HepG2 (cell line): ENCODE data around the gene NACC2. TPM values are rescaled to one million over a fixed set of nuclear protein-coding genes. Genes with fewer than 3 reads are reported as not detected.
A peak's percentile ranks its signal among the peaks of the same experiment; 100 is the strongest.

Source experiments
- ATM ChIP-seq: fragments of 450-650 bp; IDR thresholded peaks from 2 replicates; pipeline ENCODE4 v1.7.1; 2017; ENCODE audit warnings: mild to moderate bottlenecking, borderline replicate concordance
- CC2D1A ChIP-seq: sonication (generic); formaldehyde crosslinking; IDR thresholded peaks from 2 replicates; pipeline ENCODE4 v1.8.1; 2023; ENCODE audit warnings: mild to moderate bottlenecking, missing genetic modification reagents
- CREB1 ChIP-seq, 2 experiments: fragments of 450-650 bp in 1 of 2; IDR thresholded peaks; 2 replicates each; pipeline ENCODE4 v1.6.1; 2016 to 2017; ENCODE audit warnings: control low read depth in 1 of 2, mild to moderate bottlenecking in 1 of 2, missing compliant biosample characterization in 1 of 2, missing genetic modification characterization in 1 of 2
- ETV5 ChIP-seq: IDR thresholded peaks from 2 replicates; pipeline ENCODE4 v1.6.1; 2018; ENCODE audit warnings: missing biosample characterization, missing genetic modification reagents, inconsistent platforms, borderline replicate concordance
- GABPB1 ChIP-seq: IDR thresholded peaks from 2 replicates; pipeline ENCODE4 v1.6.1; 2016; ENCODE audit warnings: mild to moderate bottlenecking, missing genetic modification reagents, moderate library complexity, missing compliant biosample characterization
- HIC2 ChIP-seq: sonication (generic); formaldehyde crosslinking; IDR thresholded peaks from 2 replicates; pipeline ENCODE4 v1.9.0; 2022; ENCODE audit warnings: low read depth, missing genetic modification reagents
- HNF1B ChIP-seq: sonication (generic); formaldehyde crosslinking; IDR thresholded peaks from 2 replicates; pipeline ENCODE4 v1.5.1; 2020; ENCODE audit warnings: mild to moderate bottlenecking, moderate library complexity, missing genetic modification reagents
- KDM2A ChIP-seq: sonication (generic); formaldehyde crosslinking; IDR thresholded peaks from 2 replicates; pipeline ENCODE4 v1.4.0; 2020; ENCODE audit warnings: low read depth, missing genetic modification reagents, borderline replicate concordance
- RFXANK ChIP-seq: IDR thresholded peaks from 2 replicates; pipeline ENCODE4 v1.6.1; 2016
- SPEN ChIP-seq: sonication (generic); formaldehyde crosslinking; IDR thresholded peaks from 2 replicates; pipeline ENCODE4 v1.5.1; 2020; ENCODE audit warnings: low read depth, mild to moderate bottlenecking, missing genetic modification reagents
- TFE3 ChIP-seq: IDR thresholded peaks from 2 replicates; pipeline ENCODE4 v1.6.1; 2016
- TP53 ChIP-seq: sonication (generic); formaldehyde crosslinking; conservative IDR thresholded peaks from 2 replicates; pipeline ENCODE4 v1.4.0; 2020; ENCODE audit warnings: missing genetic modification reagents
- ZNF224 ChIP-seq: sonication (generic); formaldehyde crosslinking; IDR thresholded peaks from 2 replicates; pipeline ENCODE4 v1.5.0; 2020; ENCODE audit warnings: mild to moderate bottlenecking, missing genetic modification reagents
- ZNF232 ChIP-seq: sonication (generic); formaldehyde crosslinking; IDR thresholded peaks from 2 replicates; pipeline ENCODE4 v1.4.0; 2020; ENCODE audit warnings: missing genetic modification reagents, borderline replicate concordance
- ZNF333 ChIP-seq: sonication (generic); formaldehyde crosslinking; IDR thresholded peaks from 2 replicates; pipeline ENCODE4 v1.4.0; 2020; ENCODE audit warnings: mild to moderate bottlenecking, missing genetic modification reagents, borderline replicate concordance
- ZNF576 ChIP-seq: sonication (generic); formaldehyde crosslinking; IDR thresholded peaks from 2 replicates; pipeline ENCODE4 v1.4.0; 2020; ENCODE audit warnings: mild to moderate bottlenecking, missing genetic modification reagents
- ZNF678 ChIP-seq: sonication (generic); formaldehyde crosslinking; IDR thresholded peaks from 2 replicates; pipeline ENCODE4 v1.4.0; 2020; ENCODE audit warnings: mild to moderate bottlenecking, missing genetic modification reagents
- polyA plus RNA-seq, 8 experiments: library from polyadenylated mRNA; depleted of rRNA in 3 of 8; stranded (reverse) in 7 of 8; unstranded in 1 of 8; fragments of >200 nt; fragmentation: Illumina TruSeq in 4 of 8; extraction: Trizol in 4 of 8; gene quantifications; 2 replicates each; pipeline versions ENCODE4 v1.2.1 to v1.2.3, GENCODE V29; 2011 to 2016; ENCODE audit warnings: low read depth in 4 of 8, missing spikeins in 1 of 8, mixed read lengths in 1 of 8; ENCODE audit not compliant: insufficient read depth in 1 of 8
- total RNA-seq, 5 experiments: library from RNA; depleted of rRNA; stranded (reverse); fragments of >200 nt; fragmentation: Illumina TruSeq; extraction: Trizol; gene quantifications; 2 replicates each; pipeline ENCODE4 v1.2.3, GENCODE V29; 2016; ENCODE audit warnings: low read depth in 1 of 5
- TF ChIP-seq, protein P1 (sequence below): sonication (generic); formaldehyde crosslinking; IDR thresholded peaks from 2 replicates; pipeline ENCODE4 v1.5.1; 2020; ENCODE audit warnings: missing genetic modification reagents, mild to moderate bottlenecking, borderline replicate concordance
- TF ChIP-seq, protein P2 (sequence below): fragments of 450-650 bp; IDR thresholded peaks from 2 replicates; pipeline ENCODE4 v1.6.1; 2017
- TF ChIP-seq, protein P3 (sequence below): sonication (generic); formaldehyde crosslinking; IDR thresholded peaks from 2 replicates; pipeline ENCODE4 v1.8.1; 2023; ENCODE audit warnings: missing genetic modification reagents, mild to moderate bottlenecking, borderline replicate concordance

Gene NACC2
- total and polyA plus RNA-seq, 2 of the 13 experiments (the other 11 are each of a cell fraction or from before 2014, with no cell fraction given): 5.9 to 12.3 TPM

DNA sequence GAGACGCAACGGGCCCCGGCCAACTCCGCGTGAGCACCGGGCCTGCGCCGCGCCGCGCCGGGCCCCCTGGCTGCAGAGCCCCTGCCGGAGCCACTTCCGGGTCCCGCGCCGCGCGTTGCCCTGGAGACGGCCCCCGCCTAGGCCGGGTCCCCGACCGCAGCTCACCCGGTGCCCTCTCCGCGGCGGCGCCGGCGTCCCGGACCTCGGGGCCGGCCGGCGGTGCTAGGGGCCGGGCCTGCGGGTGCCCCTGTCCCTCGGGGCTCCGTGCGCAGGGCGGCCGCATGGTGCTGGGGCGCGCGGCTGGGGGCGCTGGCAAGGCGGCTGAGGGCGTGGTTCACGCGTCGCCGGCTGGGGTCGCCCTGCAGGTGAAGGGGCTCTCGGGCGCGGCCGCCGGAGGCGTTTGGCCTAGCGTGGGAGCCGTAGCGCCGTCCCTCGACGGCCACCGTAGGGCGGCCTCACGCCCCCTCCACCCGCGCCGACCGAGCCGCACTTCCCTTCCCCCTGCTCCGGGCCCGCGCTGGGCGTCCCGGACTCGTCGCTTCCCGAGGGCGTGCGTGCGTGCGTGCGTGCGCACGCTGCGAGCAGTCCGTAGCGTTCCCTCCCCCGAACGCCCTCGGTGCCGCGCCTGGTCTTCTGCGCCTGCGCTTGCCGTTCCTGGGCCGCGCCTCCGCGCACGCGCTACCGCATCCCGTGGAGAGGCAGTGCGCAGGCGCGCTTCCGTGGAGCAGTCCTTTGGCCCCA lies 23.4 kb upstream of the NACC2 start, which contains the start of gene TMEM250 (continued):
- TF ChIP-seq ZNF576 (CRISPR knock-in tag) (no peak), TFE3 (CRISPR knock-in tag) (no peak), HIC2 (CRISPR knock-in tag) (no peak), ETV5 (no peak; the same call in 1 of the 2 replicates), ZNF232 (CRISPR knock-in tag) (no peak; the same call in 1 of the 2 replicates), CREB1 (IDR thresholded peaks at IDR 0.05) (peak; percentile 61), CREB1 (CRISPR knock-in tag; IDR thresholded peaks at IDR 0.05) (no peak), ZNF678 (no peak), CC2D1A (CRISPR knock-in tag) (no peak), ATM (no peak), SPEN (CRISPR knock-in tag) (peak; percentile 97), ZNF224 (CRISPR knock-in tag) (peak; percentile 2; the same call in 1 of the 2 replicates), KDM2A (CRISPR knock-in tag) (peak; percentile 90), GABPB1 (CRISPR knock-in tag) (peak; percentile 88), ZNF333 (CRISPR knock-in tag) (no peak), RFXANK (CRISPR knock-in tag) (no peak; the same call in 1 of the 2 replicates), TP53 (no peak), HNF1B (CRISPR knock-in tag) (no peak)
- TF ChIP-seq, protein P1, sequence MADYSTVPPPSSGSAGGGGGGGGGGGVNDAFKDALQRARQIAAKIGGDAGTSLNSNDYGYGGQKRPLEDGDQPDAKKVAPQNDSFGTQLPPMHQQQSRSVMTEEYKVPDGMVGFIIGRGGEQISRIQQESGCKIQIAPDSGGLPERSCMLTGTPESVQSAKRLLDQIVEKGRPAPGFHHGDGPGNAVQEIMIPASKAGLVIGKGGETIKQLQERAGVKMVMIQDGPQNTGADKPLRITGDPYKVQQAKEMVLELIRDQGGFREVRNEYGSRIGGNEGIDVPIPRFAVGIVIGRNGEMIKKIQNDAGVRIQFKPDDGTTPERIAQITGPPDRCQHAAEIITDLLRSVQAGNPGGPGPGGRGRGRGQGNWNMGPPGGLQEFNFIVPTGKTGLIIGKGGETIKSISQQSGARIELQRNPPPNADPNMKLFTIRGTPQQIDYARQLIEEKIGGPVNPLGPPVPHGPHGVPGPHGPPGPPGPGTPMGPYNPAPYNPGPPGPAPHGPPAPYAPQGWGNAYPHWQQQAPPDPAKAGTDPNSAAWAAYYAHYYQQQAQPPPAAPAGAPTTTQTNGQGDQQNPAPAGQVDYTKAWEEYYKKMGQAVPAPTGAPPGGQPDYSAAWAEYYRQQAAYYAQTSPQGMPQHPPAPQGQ (CRISPR knock-in tag): peak; percentile 83; the same call in 1 of the 2 replicates
- TF ChIP-seq, protein P2, sequence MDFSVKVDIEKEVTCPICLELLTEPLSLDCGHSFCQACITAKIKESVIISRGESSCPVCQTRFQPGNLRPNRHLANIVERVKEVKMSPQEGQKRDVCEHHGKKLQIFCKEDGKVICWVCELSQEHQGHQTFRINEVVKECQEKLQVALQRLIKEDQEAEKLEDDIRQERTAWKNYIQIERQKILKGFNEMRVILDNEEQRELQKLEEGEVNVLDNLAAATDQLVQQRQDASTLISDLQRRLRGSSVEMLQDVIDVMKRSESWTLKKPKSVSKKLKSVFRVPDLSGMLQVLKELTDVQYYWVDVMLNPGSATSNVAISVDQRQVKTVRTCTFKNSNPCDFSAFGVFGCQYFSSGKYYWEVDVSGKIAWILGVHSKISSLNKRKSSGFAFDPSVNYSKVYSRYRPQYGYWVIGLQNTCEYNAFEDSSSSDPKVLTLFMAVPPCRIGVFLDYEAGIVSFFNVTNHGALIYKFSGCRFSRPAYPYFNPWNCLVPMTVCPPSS: no peak
- TF ChIP-seq, protein P3, sequence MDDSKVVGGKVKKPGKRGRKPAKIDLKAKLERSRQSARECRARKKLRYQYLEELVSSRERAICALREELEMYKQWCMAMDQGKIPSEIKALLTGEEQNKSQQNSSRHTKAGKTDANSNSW: peak; percentile 25; the same call in 1 of the 2 replicates
